K562 (cell line): Measurements from ENCODE around the gene MLF1. TPM values are rescaled to one million over a fixed set of nuclear protein-coding genes. Genes with fewer than 3 reads are reported as not detected.

Experiments used
- ATAC-seq: fragments of 200-7000 bp; cut with Tn5 transposase; 3 replicates; pipeline ENCODE4 v1.9.1; 2020; ENCODE audit warnings: moderate library complexity
- BruUV-seq: library from RNA; stranded (reverse); fragments of 400-500 nt; replicated peaks from 2 replicates; lab custom pipeline; 2021; lab: Mats Ljungman, UMichigan
- CTCF ChIA-PET: fragments of 300-600 bp; formaldehyde crosslinking; extraction: SDS; loops from one replicate; lab custom pipeline; 2021; ENCODE audit warnings: low intra/inter-chr PET ratio; lab: Yijun Ruan, JAX
- POLR2A ChIA-PET: fragments of 300-600, 350-650 bp; sonication (Branson Sonifier 250); formaldehyde crosslinking; extraction: SDS; loops from one replicate; lab custom pipeline; 2021; ENCODE audit warnings: antibody characterized with exemption, inconsistent platforms; lab: Yijun Ruan, JAX
- DNase-seq, 4 experiments: peaks; one replicate each; pipeline versions ENCODE4 v3.0.0 to v3.0.0-alpha.2; 2011 to 2018; ENCODE audit warnings: low spot score in 3 of 4, mixed read lengths in 3 of 4; ENCODE audit errors: extremely low read depth in 1 of 4
- FAIRE-seq: peaks from 2 replicates; lab custom pipeline; 2011; peaks lifted over from hg19 to GRCh38; lab: Jason Lieb, UNC
- H2AFZ ChIP-seq: 2 replicates; pipeline ENCODE4 v1.6.0; 2011; ENCODE audit warnings: low read depth, low read length, control low read depth, inconsistent platforms
- H3K27ac ChIP-seq: fragments of 200-600 bp; 3 replicates; pipeline ENCODE4 v1.8.0; 2011; ENCODE audit warnings: low read depth, mild to moderate bottlenecking, control low read depth, inconsistent platforms, low read length, moderate library complexity, mixed read lengths; ENCODE audit errors: extremely low read depth
- H3K27me3 ChIP-seq, 2 experiments: fragments of 300-600 bp in 1 of 2; 2 replicates in 1 of 2; 3 replicates in 1 of 2; pipeline versions ENCODE4 v1.6.0 to v1.8.0; 2011; ENCODE audit warnings: inconsistent platforms in 2 of 2, low read length in 2 of 2, mild to moderate bottlenecking in 1 of 2, mixed read lengths in 1 of 2, moderate library complexity in 1 of 2; ENCODE audit not compliant: control insufficient read depth in 2 of 2, insufficient read depth in 2 of 2
- H3K36me3 ChIP-seq: fragments of 300-600 bp; 3 replicates; pipeline ENCODE4 v1.8.0; 2011; ENCODE audit warnings: mild to moderate bottlenecking, low read length, inconsistent platforms; ENCODE audit not compliant: control insufficient read depth, insufficient read depth
- H3K4me1 ChIP-seq, 2 experiments: fragments of 200-600 bp in 1 of 2; replicated peaks in 1 of 2; 2 replicates in 1 of 2; 3 replicates in 1 of 2; pipeline versions ENCODE4 v1.5.1 to v1.8.0; 2011; ENCODE audit warnings: inconsistent platforms in 2 of 2, low read length in 2 of 2, mild to moderate bottlenecking in 1 of 2, mixed read lengths in 1 of 2, moderate library complexity in 1 of 2; ENCODE audit not compliant: control insufficient read depth in 2 of 2, insufficient read depth in 2 of 2
- H3K4me2 ChIP-seq: 2 replicates; pipeline ENCODE4 v1.6.1; 2011; ENCODE audit warnings: low read length, control low read depth, inconsistent platforms, mixed read lengths; ENCODE audit not compliant: insufficient read depth
- H3K4me3 ChIP-seq: fragments of 200-600 bp; sonication (generic), shearing (Covaris generic); 2 replicates; pipeline ENCODE4 v1.5.1; 2016; ENCODE audit warnings: control low read depth, inconsistent platforms
- H3K79me2 ChIP-seq: fragments of 200-600 bp; 3 replicates; pipeline ENCODE4 v1.8.0; 2011; ENCODE audit warnings: low read length, inconsistent platforms; ENCODE audit not compliant: control insufficient read depth, insufficient read depth
- H3K9ac ChIP-seq, 2 experiments: 2 replicates each; pipeline versions ENCODE4 v1.6.0 to v1.6.1; 2011; ENCODE audit warnings: low read depth in 2 of 2, low read length in 2 of 2, control low read depth in 1 of 2, inconsistent platforms in 1 of 2, mild to moderate bottlenecking in 1 of 2, mixed read lengths in 1 of 2; ENCODE audit not compliant: insufficient read depth in 1 of 2
- H3K9me1 ChIP-seq: one replicate; pipeline ENCODE4 v1.6.0; 2011; ENCODE audit warnings: inconsistent platforms, mild to moderate bottlenecking, low read length, moderate library complexity; ENCODE audit not compliant: control insufficient read depth, insufficient read depth
- H3K9me3 ChIP-seq: replicated peaks from 2 replicates; pipeline ENCODE4 v1.5.1; 2011; ENCODE audit warnings: low read depth, low read length, inconsistent platforms; ENCODE audit not compliant: control insufficient read depth, insufficient read depth
- H4K20me1 ChIP-seq: replicated peaks from 2 replicates; pipeline ENCODE4 v1.6.1; 2011; ENCODE audit warnings: low read length, inconsistent platforms, mixed read lengths; ENCODE audit not compliant: control insufficient read depth, insufficient read depth
- KDM4B ChIP-seq, 2 experiments: fragments of 450-650 bp in 1 of 2; sonication (generic) in 1 of 2; IDR thresholded peaks; 2 replicates each; pipeline ENCODE4 v1.6.1; 2016 to 2017; ENCODE audit warnings: borderline replicate concordance in 2 of 2, antibody characterized with exemption in 1 of 2, low read depth in 1 of 2, mild to moderate bottlenecking in 1 of 2
- RNF2 ChIP-seq: sonication (generic); IDR thresholded peaks from 2 replicates; pipeline ENCODE4 v1.6.1; 2016
- TBP ChIP-seq: optimal IDR thresholded peaks from 2 replicates; pipeline ENCODE3; 2011; ENCODE audit warnings: low read depth, low read length, improper control_type of control experiment
- ZBTB9 ChIP-seq: fragments of 450-650 bp; formaldehyde crosslinking; IDR thresholded peaks from 2 replicates; pipeline ENCODE4 v1.4.0; 2020; ENCODE audit warnings: mild to moderate bottlenecking, moderate library complexity
- ZKSCAN1 ChIP-seq: fragments of 150-350 bp; IDR thresholded peaks from 2 replicates; pipeline ENCODE4 v1.6.1; 2016; ENCODE audit warnings: low read depth, low read length
- WGBS: fragments of 100-300 bp; shearing (Covaris generic); methylation state at CpG from one replicate; pipeline ENCODE4 v1.1.6; 2016; ENCODE audit warnings: low coverage, mixed read lengths; ENCODE audit not compliant: insufficient coverage; ENCODE audit errors: missing lambda C conversion rate; 5-methylcytosine and 5-hydroxymethylcytosine counted together
- in situ Hi-C: fragments of 300-500 bp; cut with MboI; formaldehyde crosslinking; loops from 4 replicates; pipeline ENCODE4 v1.15.0; 2018; ENCODE audit warnings: inconsistent platforms, mixed read lengths
- intact Hi-C: fragments of 100-400 bp; cut with micrococcal nuclease; formaldehyde crosslinking; loops from 2 replicates; pipeline ENCODE4 v1.14.2; 2022
- polyA plus RNA-seq, 8 experiments: library from polyadenylated mRNA; depleted of rRNA in 4 of 8; stranded (reverse) in 5 of 8; unstranded in 3 of 8; fragments of >200 nt; fragmentation: Nextera tagmentation in 2 of 8; fragmentation: Illumina TruSeq in 1 of 8; extraction: Ambion mirVana in 2 of 8; extraction: Trizol in 1 of 8; gene quantifications; 2 replicates each; pipeline versions ENCODE4 v1.2.1 to v1.2.3, GENCODE V29; 2011 to 2014; ENCODE audit warnings: inconsistent platforms in 1 of 8, missing spikeins in 1 of 8
- total RNA-seq, 7 experiments: library from RNA; depleted of rRNA in 6 of 7; stranded (reverse); fragments of >200 nt in 6 of 7; fragmentation: Illumina TruSeq in 2 of 7; extraction: Trizol in 2 of 7; gene quantifications; 2 replicates each; pipeline versions ENCODE4 v1.2.1 to v1.2.3, GENCODE V29; 2011 to 2021; ENCODE audit warnings: low replicate concordance in 1 of 7

Gene MLF1
- total and polyA plus RNA-seq, 9 of the 15 experiments (the other 6 are each of a cell fraction or from before 2014, with no cell fraction given): 20.4 to 71.0 (median 27.1) TPM

GRCh38 chr3:158528076-158528674 is 42.8 kb upstream of the MLF1 start:
- ATAC-seq (no peak), DNase-seq (no peak), FAIRE-seq (no peak)
- H3K9me3 ChIP-seq: no peaks in the 10 kb centered on the region
- no peaks in the 10 kb centered on the region for H3K27me3 ChIP-seq
- no peaks in the 10 kb centered on the region for H3K79me2 ChIP-seq
- intact Hi-C loops: no loop called here
- TF ChIP-seq KDM4B (IDR thresholded peaks at IDR 0.05; ENCODE audit: borderline replicate concordance in 2 of 2, low read depth in 1 of 2) (no peak), ZKSCAN1 (no peak), RNF2 (no peak), TBP (no peak), ZBTB9 (CRISPR knock-in tag) (no peak)
- ChIA-PET POLR2A (no interaction called here), CTCF (no interaction called here)
- no peak overlapping the region for H3K9ac ChIP-seq
- no peaks in the 10 kb centered on the region for H3K4me1 ChIP-seq
- H3K9me1 ChIP-seq: no peaks in the 10 kb centered on the region
- H3K4me3 ChIP-seq: no peak overlapping the region
- H3K27ac ChIP-seq: no peak overlapping the region
- no peak overlapping the region for H2AFZ ChIP-seq
- no peak overlapping the region for H3K4me2 ChIP-seq
- BruUV-seq: no TSS peak
- no peaks in the 10 kb centered on the region for H3K36me3 ChIP-seq
- 85% methylated on average over 7 of the region's 7 CpGs for WGBS
- in situ Hi-C loops: no loop called here
- H4K20me1 ChIP-seq: no peaks in the 10 kb centered on the region
